OCI-LY3 (cell line): ENCODE data around the gene EWSR1.
A peak's percentile ranks its signal among the peaks of the same experiment; 100 is the strongest.

Source experiments
- H2AFZ ChIP-seq: fragments of 200-600, 300-600 bp; shearing (Covaris generic); 2 replicates; pipeline ENCODE4 v1.6.0; 2014; ENCODE audit warnings: antibody characterized with exemption, low read depth, low read length
- H3K27ac ChIP-seq: fragments of 200-600, 300-600 bp; sonication (generic); 2 replicates; pipeline ENCODE4 v1.5.1; 2014; ENCODE audit warnings: mild to moderate bottlenecking, low read length, moderate library complexity, mixed read lengths
- H3K27me3 ChIP-seq: fragments of 200-600, 300-600 bp; sonication (generic); 2 replicates; pipeline ENCODE4 v1.6.1; 2014; ENCODE audit warnings: low read depth, low read length, mixed read lengths
- H3K36me3 ChIP-seq: fragments of 200-600, 300-600 bp; sonication (generic); replicated peaks from 2 replicates; pipeline ENCODE3; 2014; ENCODE audit warnings: low read depth, low read length, mixed read lengths
- H3K4me1 ChIP-seq: fragments of 300-600, 200-600 bp; sonication (generic); 2 replicates; pipeline ENCODE4 v1.6.1; 2014; ENCODE audit warnings: low read length, mixed read lengths
- H3K4me2 ChIP-seq: fragments of 200-600, 300-600 bp; sonication (generic); 2 replicates; pipeline ENCODE4 v1.6.1; 2014; ENCODE audit warnings: low read length, mixed read lengths
- H3K4me3 ChIP-seq: fragments of 300-600, 200-600 bp; sonication (generic); 2 replicates; pipeline ENCODE4 v1.5.1; 2014; ENCODE audit warnings: antibody characterized with exemption, mild to moderate bottlenecking, low read length, moderate library complexity
- H3K79me2 ChIP-seq: fragments of 300-600, 200-600 bp; shearing (Covaris generic); 2 replicates; pipeline ENCODE4 v1.6.1; 2014; ENCODE audit warnings: mild to moderate bottlenecking, low read length, mixed read lengths
- H3K9ac ChIP-seq: fragments of 300-600, 200-600 bp; shearing (Covaris generic); 2 replicates; pipeline ENCODE4 v1.6.0; 2014; ENCODE audit warnings: mild to moderate bottlenecking, low read length, moderate library complexity
- H3K9me3 ChIP-seq: fragments of 200-600, 300-600 bp; shearing (Covaris generic); 2 replicates; pipeline ENCODE4 v1.6.1; 2014; ENCODE audit warnings: low read length, mixed read lengths; ENCODE audit not compliant: insufficient read depth
- H4K20me1 ChIP-seq: fragments of 200-600, 300-600 bp; sonication (generic); 2 replicates; pipeline ENCODE4 v1.6.1; 2016; ENCODE audit warnings: low read length, mixed read lengths; ENCODE audit not compliant: insufficient read depth
- CTCF ChIP-seq: fragments of 200-600, 300-600 bp; sonication (generic); IDR thresholded peaks from 2 replicates; pipeline ENCODE4 v1.5.1; 2014; ENCODE audit warnings: antibody characterized with exemption, low read length, low read depth
- EZH2phosphoT487 ChIP-seq: fragments of 200-600 bp; shearing (Covaris generic); IDR thresholded peaks from 2 replicates; pipeline ENCODE4 v1.6.1; 2018; ENCODE audit warnings: antibody characterized with exemption, mixed run types, low read depth

The EWSR1 gene

DNA sequence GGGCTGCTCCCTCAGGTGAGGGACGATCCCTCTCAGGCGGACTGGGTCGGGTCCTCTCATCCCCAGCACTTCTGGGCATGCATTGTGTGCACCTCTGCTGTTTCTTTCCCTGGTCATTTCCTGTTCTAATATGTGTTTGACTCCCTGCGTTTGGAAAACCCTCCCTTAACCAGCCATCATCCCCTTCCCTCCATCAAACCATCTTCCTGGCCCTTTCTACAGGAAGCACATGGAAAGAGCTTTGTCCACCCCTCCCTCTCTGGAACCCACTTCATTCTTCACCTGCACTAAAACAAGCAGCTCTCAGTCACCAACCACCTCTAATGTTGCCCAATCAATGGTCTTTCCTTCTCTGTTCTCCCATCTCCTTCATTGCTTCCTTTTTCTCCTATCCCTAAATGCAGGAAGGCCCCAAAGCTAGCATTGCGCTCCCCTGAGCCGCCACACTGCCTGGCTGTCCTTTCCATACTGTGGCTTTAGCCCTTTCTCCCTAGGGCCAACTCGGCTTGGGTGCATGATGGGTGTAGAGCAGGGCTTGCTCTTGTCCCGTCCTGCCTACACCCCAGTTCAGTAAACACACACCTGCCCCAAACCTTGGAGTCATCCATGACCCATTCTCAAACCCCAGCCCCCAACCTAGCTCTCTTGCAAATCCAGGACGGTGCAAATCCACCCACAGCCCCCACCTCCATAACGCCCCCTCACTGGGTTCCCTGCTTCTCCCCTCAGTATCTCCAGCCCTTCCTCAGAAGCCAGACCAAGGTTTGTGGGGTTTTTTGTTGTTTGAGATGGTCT is 32.9 kb downstream of the EWSR1 start:
- Histone ChIP-seq H3K4me1 (no peaks in the 10 kb centered on the region), H3K9ac (no peak overlapping the region), H3K4me3 (no peak overlapping the region), H3K36me3 (peaks cover 46% of the 10 kb centered on the region), H3K9me3 (no peaks in the 10 kb centered on the region), H3K27ac (0 out of 2 replicates have a peak overlapping the region, but pooled peaks have one; percentile 2), H2AFZ (no peak overlapping the region), H3K27me3 (no peaks in the 10 kb centered on the region), H4K20me1 (peaks cover 44% of the 10 kb centered on the region), H3K79me2 (no peaks in the 10 kb centered on the region), H3K4me2 (no peak overlapping the region)
- TF ChIP-seq EZH2phosphoT487 (no peak), CTCF (no peak)

DNA sequence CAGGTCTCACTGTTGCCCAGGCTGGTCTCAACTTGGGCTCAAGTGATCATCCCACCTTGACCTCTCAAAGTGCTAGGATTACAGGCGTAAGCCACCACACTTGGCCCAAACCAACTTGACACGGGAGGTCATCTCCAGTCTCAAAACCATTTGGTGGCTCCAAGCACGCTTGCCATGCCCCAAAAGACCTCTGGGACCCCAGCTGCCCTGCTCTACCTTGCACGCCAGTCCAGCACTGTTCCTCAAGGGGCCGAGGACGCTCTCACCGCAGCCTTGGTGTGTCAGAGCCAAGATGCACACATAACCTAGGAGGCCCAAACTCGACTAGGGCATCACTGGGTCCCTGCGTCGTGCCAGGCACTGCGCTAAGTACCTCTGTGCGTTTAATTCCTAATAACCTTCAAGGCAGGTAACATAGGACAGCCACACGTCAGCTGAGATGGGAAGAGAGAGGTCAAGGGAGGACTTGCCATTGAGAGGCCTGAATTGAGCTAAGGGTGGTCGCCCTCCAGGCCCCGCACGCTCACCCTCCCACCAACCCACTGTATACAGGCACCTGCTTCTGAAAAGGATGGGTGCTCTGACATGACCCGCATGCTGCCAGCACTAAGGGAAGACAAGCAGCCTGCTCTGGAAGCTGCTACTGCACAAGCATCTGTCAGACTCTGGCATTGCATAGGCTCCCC is 33.8 kb downstream of the EWSR1 start:
- peaks cover 42% of the 10 kb centered on the region for H4K20me1 ChIP-seq
- no peaks in the 10 kb centered on the region for H3K79me2 ChIP-seq
- H3K36me3 ChIP-seq, result peaks cover 37% of the 10 kb centered on the region
- peaks cover 5% of the 10 kb centered on the region; the same call in 1 of the 2 replicates for H3K27me3 ChIP-seq
- no peak overlapping the region for H2AFZ ChIP-seq
- H3K4me1 ChIP-seq, result peaks cover 4% of the 10 kb centered on the region; the same call in 1 of the 2 replicates
- no peak overlapping the region for H3K4me3 ChIP-seq
- no peak overlapping the region for H3K4me2 ChIP-seq
- no peaks in the 10 kb centered on the region for H3K9me3 ChIP-seq
- H3K27ac ChIP-seq, result no peak overlapping the region
- no peak for TF ChIP-seq CTCF
- TF ChIP-seq EZH2phosphoT487, result no peak
- no peak overlapping the region for H3K9ac ChIP-seq

- H3K4me3 ChIP-seq, result no peak overlapping the region
- H3K9me3 ChIP-seq, result no peaks in the 10 kb centered on the region
- H3K36me3 ChIP-seq, result peaks cover 33% of the 10 kb centered on the region
- no peak overlapping the region for H3K4me2 ChIP-seq
- peaks cover 5% of the 10 kb centered on the region; the same call in 1 of the 2 replicates for H3K27me3 ChIP-seq
- no peak overlapping the region for H2AFZ ChIP-seq
- H3K4me1 ChIP-seq, result peaks cover 4% of the 10 kb centered on the region; the same call in 1 of the 2 replicates
- H3K79me2 ChIP-seq, result no peaks in the 10 kb centered on the region
- H3K9ac ChIP-seq, result no peak overlapping the region
- TF ChIP-seq CTCF (no peak), EZH2phosphoT487 (no peak)
- H4K20me1 ChIP-seq, result peaks cover 38% of the 10 kb centered on the region
- H3K27ac ChIP-seq, result no peak overlapping the region
These were observed 34.3 kb downstream of the EWSR1 start for GRCh38 chr22:29302402-29302680.

- Histone ChIP-seq H2AFZ (no peak overlapping the region), H3K4me3 (no peak overlapping the region), H3K27me3 (peaks cover 5% of the 10 kb centered on the region; the same call in 1 of the 2 replicates), H4K20me1 (peaks cover 32% of the 10 kb centered on the region), H3K27ac (no peak overlapping the region), H3K9me3 (no peaks in the 10 kb centered on the region), H3K36me3 (peaks cover 27% of the 10 kb centered on the region), H3K4me2 (no peak overlapping the region), H3K9ac (no peak overlapping the region), H3K4me1 (peaks cover 4% of the 10 kb centered on the region; the same call in 1 of the 2 replicates), H3K79me2 (no peaks in the 10 kb centered on the region)
- no peak for TF ChIP-seq CTCF
- no peak for TF ChIP-seq EZH2phosphoT487
These were observed 34.8 kb downstream of the EWSR1 start for GRCh38 chr22:29302681-29303465.
